ENCODE measurements around the gene PRRX2. TPM values are rescaled to one million over a fixed set of nuclear protein-coding genes. Genes with fewer than 3 reads are reported as not detected.

Gene PRRX2
- total RNA-seq, 1 experiment from 2014 or later: 10.7 TPM

GRCh38 chr9:129762985-129763926 lies 97.8 kb downstream of the PRRX2 start (continued):
- no peak for TF ChIP-seq ZNF423 (CRISPR knock-in tag; IDR thresholded peaks at IDR 0.05)
- TF ChIP-seq PREB (CRISPR knock-in tag; IDR thresholded peaks at IDR 0.05; ENCODE audit: borderline replicate concordance): no peak
- no peak for TF ChIP-seq JUN (CRISPR knock-in tag; IDR thresholded peaks at IDR 0.05)
- no peak for TF ChIP-seq ZNF138 (CRISPR knock-in tag; conservative IDR thresholded peaks at IDR 0.05)
- TF ChIP-seq ZNF232 (CRISPR knock-in tag; IDR thresholded peaks at IDR 0.05): no peak
- no peak for TF ChIP-seq CBFB (CRISPR knock-in tag; IDR thresholded peaks at IDR 0.05; ENCODE audit: low read depth)
- no peak for TF ChIP-seq SP1 (CRISPR knock-in tag; conservative IDR thresholded peaks at IDR 0.05)
- TF ChIP-seq EMX1 (CRISPR knock-in tag; IDR thresholded peaks at IDR 0.05): no peak
- TF ChIP-seq TP53 (CRISPR knock-in tag; IDR thresholded peaks at IDR 0.05): no peak
- TF ChIP-seq MXD4 (CRISPR knock-in tag; IDR thresholded peaks at IDR 0.05; ENCODE audit: borderline replicate concordance): no peak

GRCh38 chr9:129765764-129766317 lies 100.4 kb downstream of the PRRX2 start:
- no peaks in the 10 kb centered on the region for H3K9me3 Mint-ChIP-seq
- H3K36me3 Mint-ChIP-seq: no peaks in the 10 kb centered on the region
- POLR2A ChIA-PET: no interaction called here
- ATAC-seq (no peak), DNase-seq (ENCODE audit: low spot score) (no peak)
- H3K27me3 Mint-ChIP-seq (ENCODE audit: low read depth): no peaks in the 10 kb centered on the region
- CTCF ChIA-PET: interaction anchor here (1.4 to 3.3 kb wide), 3 partner anchors 28 to 634 kb away, joined by 4 to 20 read pairs (median 5); no protein-coding TSS in a partner anchor
- no peak overlapping the region for H3K27ac Mint-ChIP-seq
- H3K4me1 Mint-ChIP-seq: peaks cover 6% of the 10 kb centered on the region
- H3K4me3 Mint-ChIP-seq: no peak overlapping the region
- TF ChIP-seq SP1 (CRISPR knock-in tag; conservative IDR thresholded peaks at IDR 0.05) (no peak), SMAD3 (CRISPR knock-in tag; IDR thresholded peaks at IDR 0.05; ENCODE audit: borderline replicate concordance) (no peak), ELF4 (CRISPR knock-in tag; IDR thresholded peaks at IDR 0.05; ENCODE audit: low read depth) (no peak), ZNF416 (CRISPR knock-in tag; IDR thresholded peaks at IDR 0.05) (no peak), ESRRA (CRISPR knock-in tag; IDR thresholded peaks at IDR 0.05; ENCODE audit: borderline replicate concordance) (no peak), MLX (CRISPR knock-in tag; IDR thresholded peaks at IDR 0.05) (no peak), ERG (CRISPR knock-in tag; IDR thresholded peaks at IDR 0.05) (no peak), ZBTB21 (CRISPR knock-in tag; IDR thresholded peaks at IDR 0.05; ENCODE audit: borderline replicate concordance) (no peak), ATF1 (CRISPR knock-in tag; IDR thresholded peaks at IDR 0.05) (no peak), NR2C2 (CRISPR knock-in tag; IDR thresholded peaks at IDR 0.05) (no peak), FOXJ3 (CRISPR knock-in tag; IDR thresholded peaks at IDR 0.05; ENCODE audit: borderline replicate concordance) (no peak)
- TF ChIP-seq, protein P1, sequence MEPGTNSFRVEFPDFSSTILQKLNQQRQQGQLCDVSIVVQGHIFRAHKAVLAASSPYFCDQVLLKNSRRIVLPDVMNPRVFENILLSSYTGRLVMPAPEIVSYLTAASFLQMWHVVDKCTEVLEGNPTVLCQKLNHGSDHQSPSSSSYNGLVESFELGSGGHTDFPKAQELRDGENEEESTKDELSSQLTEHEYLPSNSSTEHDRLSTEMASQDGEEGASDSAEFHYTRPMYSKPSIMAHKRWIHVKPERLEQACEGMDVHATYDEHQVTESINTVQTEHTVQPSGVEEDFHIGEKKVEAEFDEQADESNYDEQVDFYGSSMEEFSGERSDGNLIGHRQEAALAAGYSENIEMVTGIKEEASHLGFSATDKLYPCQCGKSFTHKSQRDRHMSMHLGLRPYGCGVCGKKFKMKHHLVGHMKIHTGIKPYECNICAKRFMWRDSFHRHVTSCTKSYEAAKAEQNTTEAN (CRISPR knock-in tag; IDR thresholded peaks at IDR 0.05): no peak
- TF ChIP-seq, protein P2, sequence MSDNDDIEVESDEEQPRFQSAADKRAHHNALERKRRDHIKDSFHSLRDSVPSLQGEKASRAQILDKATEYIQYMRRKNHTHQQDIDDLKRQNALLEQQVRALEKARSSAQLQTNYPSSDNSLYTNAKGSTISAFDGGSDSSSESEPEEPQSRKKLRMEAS (CRISPR knock-in tag; IDR thresholded peaks at IDR 0.05): no peak
- TF ChIP-seq, protein P3, sequence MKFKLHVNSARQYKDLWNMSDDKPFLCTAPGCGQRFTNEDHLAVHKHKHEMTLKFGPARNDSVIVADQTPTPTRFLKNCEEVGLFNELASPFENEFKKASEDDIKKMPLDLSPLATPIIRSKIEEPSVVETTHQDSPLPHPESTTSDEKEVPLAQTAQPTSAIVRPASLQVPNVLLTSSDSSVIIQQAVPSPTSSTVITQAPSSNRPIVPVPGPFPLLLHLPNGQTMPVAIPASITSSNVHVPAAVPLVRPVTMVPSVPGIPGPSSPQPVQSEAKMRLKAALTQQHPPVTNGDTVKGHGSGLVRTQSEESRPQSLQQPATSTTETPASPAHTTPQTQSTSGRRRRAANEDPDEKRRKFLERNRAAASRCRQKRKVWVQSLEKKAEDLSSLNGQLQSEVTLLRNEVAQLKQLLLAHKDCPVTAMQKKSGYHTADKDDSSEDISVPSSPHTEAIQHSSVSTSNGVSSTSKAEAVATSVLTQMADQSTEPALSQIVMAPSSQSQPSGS (CRISPR knock-in tag; IDR thresholded peaks at IDR 0.05; ENCODE audit: borderline replicate concordance, low read depth): no peak

All from WTC11 (cell line).